Keratinocyte (primary cell): ENCODE results near the gene CCDC170. TPM values are rescaled to one million over a fixed set of nuclear protein-coding genes. Genes with fewer than 3 reads are reported as not detected.

Source experiments
- DNase-seq: peaks from one replicate; pipeline ENCODE4 v3.0.0-alpha.2; 2011; ENCODE audit warnings: low read depth, missing footprints, low spot score
- FAIRE-seq: peaks from 2 replicates; lab custom pipeline; 2011; peaks lifted over from hg19 to GRCh38; lab: Jason Lieb, UNC
- H2AFZ ChIP-seq: 2 replicates; pipeline ENCODE4 v1.6.0; 2012; ENCODE audit warnings: low read length, control low read depth, inconsistent platforms; ENCODE audit not compliant: control insufficient read depth
- H3K27ac ChIP-seq: 2 replicates; pipeline ENCODE4 v1.5.1; 2011; ENCODE audit warnings: low read length; ENCODE audit not compliant: control insufficient read depth, insufficient read depth
- H3K27me3 ChIP-seq: 3 replicates; pipeline ENCODE4 v1.6.0; 2011; ENCODE audit warnings: low read length; ENCODE audit not compliant: control insufficient read depth, insufficient read depth; ENCODE audit errors: extremely low read depth
- H3K36me3 ChIP-seq, 2 experiments: 2 replicates in 1 of 2; 3 replicates in 1 of 2; pipeline ENCODE4 v1.5.1; 2011; ENCODE audit warnings: low read length in 2 of 2, mild to moderate bottlenecking in 1 of 2; ENCODE audit not compliant: control insufficient read depth in 2 of 2, insufficient read depth in 2 of 2; ENCODE audit errors: extremely low read depth in 1 of 2
- H3K4me1 ChIP-seq: 3 replicates; pipeline ENCODE4 v1.5.1; 2011; ENCODE audit warnings: low read length; ENCODE audit not compliant: control insufficient read depth, insufficient read depth; ENCODE audit errors: extremely low read depth
- H3K4me2 ChIP-seq: 3 replicates; pipeline ENCODE4 v1.6.0; 2011; ENCODE audit warnings: low read depth, low read length; ENCODE audit not compliant: control insufficient read depth, insufficient read depth; ENCODE audit errors: extremely low read depth
- H3K4me3 ChIP-seq, 3 experiments: fragments of 200-600 bp in 1 of 3; sonication (generic) in 1 of 3; 2 replicates in 2 of 3; 3 replicates in 1 of 3; pipeline ENCODE4 v1.5.1; 2011 to 2016; ENCODE audit warnings: low read length in 3 of 3, mild to moderate bottlenecking in 3 of 3, control low read depth in 2 of 3, inconsistent platforms in 1 of 3, low read depth in 1 of 3, mixed read lengths in 1 of 3, mixed run types in 1 of 3, moderate library complexity in 1 of 3; ENCODE audit not compliant: control insufficient read depth in 2 of 3, insufficient read depth in 2 of 3; ENCODE audit errors: extremely low read depth in 1 of 3
- H3K79me2 ChIP-seq: 2 replicates; pipeline ENCODE4 v1.6.0; 2012; ENCODE audit warnings: low read length; ENCODE audit not compliant: control insufficient read depth, insufficient read depth
- H3K9ac ChIP-seq: 3 replicates; pipeline ENCODE4 v1.6.0; 2011; ENCODE audit warnings: low read length; ENCODE audit not compliant: control insufficient read depth, insufficient read depth; ENCODE audit errors: extremely low read depth
- H3K9me1 ChIP-seq: 3 replicates; pipeline ENCODE4 v1.6.0; 2011; ENCODE audit warnings: low read length; ENCODE audit not compliant: control insufficient read depth, insufficient read depth; ENCODE audit errors: extremely low read depth
- H3K9me3 ChIP-seq: 2 replicates; pipeline ENCODE4 v1.5.1; 2012; ENCODE audit warnings: low read depth, low read length; ENCODE audit not compliant: control insufficient read depth
- H4K20me1 ChIP-seq: 3 replicates; pipeline ENCODE4 v1.6.0; 2011; ENCODE audit warnings: low read length; ENCODE audit not compliant: control insufficient read depth, insufficient read depth; ENCODE audit errors: extremely low read depth
- EZH2 ChIP-seq: IDR thresholded peaks from one replicate; pipeline ENCODE4 v1.6.1; 2012; ENCODE audit warnings: inconsistent platforms, mild to moderate bottlenecking, low read length, moderate library complexity
- dilution Hi-C: fragments of 300-500 bp; cut with MboI; formaldehyde crosslinking; loops from one replicate; pipeline ENCODE4 v1.7.0; 2020; ENCODE audit warnings: low sequenced_read_pairs; ENCODE audit not compliant: extremely low pct_ligation_motif_present
- polyA plus RNA-seq, 5 experiments: library from polyadenylated mRNA; depleted of rRNA in 3 of 5; stranded (reverse) in 3 of 5; stranded (forward) in 1 of 5; unstranded in 1 of 5; fragments of >200 nt; gene quantifications; 1 replicate in 1 of 5; 2 replicates in 3 of 5; 3 replicates in 1 of 5; pipeline versions ENCODE4 v1.2.1 to v1.2.3, GENCODE V29; 2011 to 2012; ENCODE audit warnings: missing spikeins in 2 of 5, low read depth in 1 of 5, low replicate concordance in 1 of 5
- TF ChIP-seq, protein P1 (sequence below), 3 experiments: IDR thresholded peaks in 1 of 3; conservative IDR thresholded peaks in 1 of 3; optimal IDR thresholded peaks in 1 of 3; 2 replicates in 2 of 3; 3 replicates in 1 of 3; pipeline versions ENCODE3 to v1.5.1; 2011; ENCODE audit warnings: low read length in 3 of 3, mild to moderate bottlenecking in 3 of 3, moderate library complexity in 2 of 3, control low read depth in 1 of 3, inconsistent platforms in 1 of 3; ENCODE audit not compliant: insufficient read depth in 2 of 3; ENCODE audit errors: extremely low read depth in 1 of 3

Gene CCDC170
- polyA plus RNA-seq, 1 donor (not counting 4 experiments of a cell fraction or from before 2014, with no cell fraction given) = 0.10 TPM

DNA sequence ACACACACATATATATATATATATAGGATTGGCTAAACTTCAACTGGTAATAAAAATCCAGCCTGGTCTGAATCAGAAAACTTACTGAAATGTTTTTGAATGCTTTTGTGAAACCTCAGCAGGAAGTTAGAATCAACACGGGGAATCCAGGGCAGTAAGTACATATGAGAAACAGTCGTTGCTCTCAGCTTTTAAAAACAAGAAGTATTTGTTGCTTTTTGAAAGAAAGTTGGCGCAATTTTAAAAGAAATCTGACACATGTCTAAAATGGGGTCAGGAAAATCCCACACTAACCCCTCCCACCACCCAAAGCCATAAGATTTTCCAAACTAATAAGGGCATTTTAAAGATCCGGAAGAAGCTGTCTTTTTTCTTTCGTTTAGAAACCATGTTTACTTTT lies 11.5 kb upstream of the CCDC170 start:
- no peaks in the 10 kb centered on the region for H3K9me3 ChIP-seq
- no peaks in the 10 kb centered on the region for H3K36me3 ChIP-seq
- no peak for FAIRE-seq
- no peak for TF ChIP-seq EZH2
- TF ChIP-seq, protein P1, sequence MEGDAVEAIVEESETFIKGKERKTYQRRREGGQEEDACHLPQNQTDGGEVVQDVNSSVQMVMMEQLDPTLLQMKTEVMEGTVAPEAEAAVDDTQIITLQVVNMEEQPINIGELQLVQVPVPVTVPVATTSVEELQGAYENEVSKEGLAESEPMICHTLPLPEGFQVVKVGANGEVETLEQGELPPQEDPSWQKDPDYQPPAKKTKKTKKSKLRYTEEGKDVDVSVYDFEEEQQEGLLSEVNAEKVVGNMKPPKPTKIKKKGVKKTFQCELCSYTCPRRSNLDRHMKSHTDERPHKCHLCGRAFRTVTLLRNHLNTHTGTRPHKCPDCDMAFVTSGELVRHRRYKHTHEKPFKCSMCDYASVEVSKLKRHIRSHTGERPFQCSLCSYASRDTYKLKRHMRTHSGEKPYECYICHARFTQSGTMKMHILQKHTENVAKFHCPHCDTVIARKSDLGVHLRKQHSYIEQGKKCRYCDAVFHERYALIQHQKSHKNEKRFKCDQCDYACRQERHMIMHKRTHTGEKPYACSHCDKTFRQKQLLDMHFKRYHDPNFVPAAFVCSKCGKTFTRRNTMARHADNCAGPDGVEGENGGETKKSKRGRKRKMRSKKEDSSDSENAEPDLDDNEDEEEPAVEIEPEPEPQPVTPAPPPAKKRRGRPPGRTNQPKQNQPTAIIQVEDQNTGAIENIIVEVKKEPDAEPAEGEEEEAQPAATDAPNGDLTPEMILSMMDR (optimal IDR thresholded peaks at IDR 0.05 in 1 of 3, IDR thresholded peaks at IDR 0.05 in 1 of 3, conservative IDR thresholded peaks at IDR 0.05 in 1 of 3; ENCODE audit: extremely low read depth in 1 of 3, insufficient read depth in 2 of 3, low read length in 3 of 3) = no peak
- no peaks in the 10 kb centered on the region for H3K9me1 ChIP-seq
- dilution Hi-C loops = no loop called here
- H3K4me2 ChIP-seq = peak overlapping the region; percentile 58
- H3K4me3 ChIP-seq = no peak overlapping the region
- DNase-seq = no peak
- peak overlapping the region; percentile 84 for H2AFZ ChIP-seq
- H3K27ac ChIP-seq = no peak overlapping the region
- H3K4me1 ChIP-seq = peaks cover 8% of the 10 kb centered on the region
- H3K9ac ChIP-seq = no peak overlapping the region
- no peaks in the 10 kb centered on the region for H3K27me3 ChIP-seq
- H3K79me2 ChIP-seq = no peaks in the 10 kb centered on the region
- no peaks in the 10 kb centered on the region for H4K20me1 ChIP-seq

DNA sequence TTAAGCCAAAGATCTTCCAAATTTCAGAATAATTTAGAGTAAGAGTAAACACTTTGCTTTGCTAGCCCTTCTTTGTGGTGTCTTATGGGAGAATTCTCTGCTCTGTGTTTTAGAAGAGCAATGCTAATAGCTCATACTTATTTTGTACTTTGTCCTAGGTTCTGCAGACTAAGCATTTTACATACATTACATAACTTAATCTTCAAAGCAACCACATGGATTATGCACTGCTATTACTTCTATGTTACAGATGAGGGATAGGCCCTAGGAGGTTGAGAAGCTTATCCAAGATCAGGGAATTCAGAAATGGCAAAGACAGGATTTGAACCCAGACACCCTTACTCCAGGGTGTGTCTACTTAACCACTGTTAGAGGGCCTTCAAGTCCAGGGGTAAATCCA lies 9.8 kb upstream of the CCDC170 start:
- dilution Hi-C loops = no loop called here
- Histone ChIP-seq H4K20me1 (no peaks in the 10 kb centered on the region), H3K27ac (no peak overlapping the region), H3K36me3 (no peaks in the 10 kb centered on the region), H3K4me3 (no peak overlapping the region), H3K9ac (no peak overlapping the region), H3K9me3 (no peaks in the 10 kb centered on the region), H3K27me3 (no peaks in the 10 kb centered on the region), H3K9me1 (no peaks in the 10 kb centered on the region), H3K79me2 (no peaks in the 10 kb centered on the region), H2AFZ (no peak overlapping the region), H3K4me1 (peaks cover 8% of the 10 kb centered on the region), H3K4me2 (no peak overlapping the region)
- FAIRE-seq (no peak), DNase-seq (no peak)
- TF ChIP-seq, protein P1 (optimal IDR thresholded peaks at IDR 0.05 in 1 of 3, IDR thresholded peaks at IDR 0.05 in 1 of 3, conservative IDR thresholded peaks at IDR 0.05 in 1 of 3; ENCODE audit: extremely low read depth in 1 of 3, insufficient read depth in 2 of 3, low read length in 3 of 3) = no peak
- TF ChIP-seq EZH2 = no peak
